GM12865 (cell line): ENCODE results near the gene TRIO.

Experiments
- DNase-seq: peaks from one replicate; pipeline ENCODE4 v3.0.0; 2010; ENCODE audit warnings: low read depth
- H3K4me3 ChIP-seq: 2 replicates; pipeline ENCODE4 v1.5.1; 2011; ENCODE audit warnings: mild to moderate bottlenecking, low read depth, low read length, control low read depth
- CTCF ChIP-seq: IDR thresholded peaks from 2 replicates; pipeline ENCODE4 v1.5.1; 2011; ENCODE audit warnings: low read length, control low read depth, low read depth, inconsistent platforms; ENCODE audit not compliant: insufficient read depth; ENCODE audit errors: missing control alignments

The TRIO gene

GRCh38 chr5:14216902-14217301, 73.8 kb downstream of the TRIO start:
- no peak for DNase-seq
- no peak for TF ChIP-seq CTCF
- no peak overlapping the region for H3K4me3 ChIP-seq

GRCh38 chr5:14217587-14217986, 74.4 kb downstream of the TRIO start:
- DNase-seq, result no peak
- no peak overlapping the region for H3K4me3 ChIP-seq
- no peak for TF ChIP-seq CTCF

- TF ChIP-seq CTCF, result no peak
- no peak overlapping the region for H3K4me3 ChIP-seq
- DNase-seq, result no peak
These were observed 74.9 kb downstream of the TRIO start for GRCh38 chr5:14218011-14218410.

GRCh38 chr5:14218480-14218879, 75.3 kb downstream of the TRIO start:
- no peak for TF ChIP-seq CTCF
- no peak overlapping the region for H3K4me3 ChIP-seq
- DNase-seq, result no peak

GRCh38 chr5:14218897-14219573, 75.9 kb downstream of the TRIO start:
- DNase-seq, result no peak
- H3K4me3 ChIP-seq, result no peak overlapping the region
- no peak for TF ChIP-seq CTCF

- no peak for TF ChIP-seq CTCF
- H3K4me3 ChIP-seq, result no peak overlapping the region
- DNase-seq, result peak; percentile 24
These were observed 76.8 kb downstream of the TRIO start for GRCh38 chr5:14219800-14220512.
